Motor neuron (in vitro differentiated cells): ENCODE measurements around the gene RNU1-4. TPM values are rescaled to one million over a fixed set of nuclear protein-coding genes. Genes with fewer than 3 reads are reported as not detected.
"Not testable (repeated sequence)": the region's sequence is repeated elsewhere in the genome, so short reads cannot be mapped to it uniquely, and the experiment has no call there.

ENCODE experiments used
- ATAC-seq, 8 experiments: fragments of 200-7000 bp; cut with Tn5 transposase; replicated peaks in 6 of 8; 2 replicates each; pipeline ENCODE4 v1.8.0; 2021; ENCODE audit warnings: mild to moderate bottlenecking in 8 of 8, moderate library complexity in 8 of 8
- H3K27ac ChIP-seq, 2 donors: fragments of 250-450 bp; sonication (Bioruptor Pico); 2 replicates each; pipeline ENCODE4 v1.9.0; 2021; ENCODE audit warnings: antibody characterized with exemption in 2 of 2, mild to moderate bottlenecking in 2 of 2, moderate library complexity in 1 of 2
- H3K4me1 ChIP-seq, 2 donors: fragments of 250-450 bp; sonication (Bioruptor Pico); replicated peaks in 1 of 2; 2 replicates each; pipeline ENCODE4 v1.6.1; 2021; ENCODE audit warnings: antibody characterized with exemption in 2 of 2, mild to moderate bottlenecking in 2 of 2, moderate library complexity in 1 of 2
- H3K4me3 ChIP-seq, 5 donors: fragments of 250-450 bp; sonication (Bioruptor Pico); 2 replicates each; pipeline ENCODE4 v1.9.0; 2021; ENCODE audit warnings: antibody characterized with exemption in 5 of 5, mild to moderate bottlenecking in 5 of 5, moderate library complexity in 4 of 5
- WGBS, 10 experiments: fragments of 450-650 bp; shearing (Covaris generic); methylation state at CpG; one replicate each; pipeline ENCODE4 v1.0.0; 2022; 5-methylcytosine and 5-hydroxymethylcytosine counted together
- in situ Hi-C, 9 experiments: fragments of 400-800 bp; cut with MboI; loops; one replicate each; pipeline ENCODE4 v1.15.0; 2021; ENCODE audit warnings: low sequenced_read_pairs in 9 of 9, low pct_unique_long_range_greater_than_20kb in 2 of 9; ENCODE audit not compliant: unreplicated experiment in 9 of 9
- total RNA-seq, 8 experiments: library from RNA; unstranded; fragments of 300-600 nt; gene quantifications; 2 replicates each; pipeline versions ENCODE4 v1.2.3 to v1.2.4, GENCODE V29; 2022

The RNU1-4 gene
- total RNA-seq, 8 experiments from 2014 or later = 10,501 to 35,099 (median 17,750) TPM

DNA sequence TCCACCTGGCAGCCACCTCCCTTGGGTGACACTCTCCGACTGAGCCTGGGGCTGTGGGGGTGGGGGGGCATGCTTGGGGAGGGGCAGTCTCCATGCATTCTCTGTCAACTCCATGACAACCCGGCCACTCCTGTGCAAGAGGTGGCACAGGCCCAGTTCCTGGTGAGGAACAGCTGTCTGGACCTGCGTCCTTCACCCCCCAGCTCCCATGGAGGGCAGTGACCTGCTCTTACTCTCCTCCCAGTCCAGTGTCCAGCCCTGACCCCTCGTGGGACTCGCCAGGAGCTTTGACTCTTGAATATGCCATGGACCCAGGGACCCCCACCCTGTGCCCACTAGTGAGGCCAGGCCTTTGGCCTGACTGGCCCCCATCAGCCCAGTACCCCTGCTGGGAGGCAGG lies 38.0 kb upstream of the RNU1-4 start:
- H3K4me3 ChIP-seq, H3K27ac ChIP-seq, H3K4me1 ChIP-seq, in situ Hi-C loops, ATAC-seq: not testable (repeated sequence)
- no CpG with 5 or more reads among the region's 5 CpGs for WGBS, 10 experiments

DNA sequence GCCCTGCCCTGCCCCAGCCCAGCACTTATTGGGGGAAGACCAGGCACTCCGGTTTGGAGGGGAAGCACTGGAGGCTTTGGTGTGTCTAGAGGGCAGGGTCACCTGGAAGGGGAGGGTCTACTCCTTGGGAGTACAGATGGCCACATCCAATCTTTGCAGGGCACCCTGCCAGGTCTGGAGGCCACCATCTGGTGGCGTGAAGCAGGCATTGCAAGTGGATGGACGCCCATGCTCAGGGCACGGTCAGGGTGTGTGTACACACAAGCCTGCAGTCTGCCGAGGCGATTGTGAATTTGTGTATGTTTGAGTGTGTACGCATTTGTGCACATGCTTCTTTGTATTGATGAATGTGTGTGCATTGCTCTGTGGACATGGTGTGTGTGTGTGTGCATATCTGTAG lies 37.2 kb upstream of the RNU1-4 start:
- H3K4me1 ChIP-seq, H3K27ac ChIP-seq, in situ Hi-C loops, H3K4me3 ChIP-seq: not testable (repeated sequence)
- peak; percentile 20 to 76 (median 60) for ATAC-seq
- WGBS, 10 experiments = no CpG with 5 or more reads among the region's 7 CpGs

DNA sequence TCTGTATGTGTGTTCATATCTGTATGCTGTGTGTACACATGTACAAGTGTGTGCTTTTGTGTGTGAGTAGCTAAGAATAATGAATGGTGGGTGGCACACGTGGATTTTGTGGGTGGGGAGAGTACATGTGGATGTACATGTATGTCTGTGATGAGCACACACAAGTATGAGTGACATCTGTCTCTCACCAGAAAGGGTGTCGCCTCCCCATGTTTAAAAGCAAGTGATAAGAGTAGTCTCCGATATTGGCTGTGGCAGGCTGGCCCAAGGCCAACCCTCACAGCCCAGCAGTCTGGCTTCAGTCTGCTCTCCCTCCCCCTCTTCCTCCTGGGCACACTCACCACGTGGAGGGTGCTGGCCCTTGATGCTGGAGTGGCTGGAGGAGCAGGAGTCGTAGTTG lies 36.7 kb upstream of the RNU1-4 start:
- H3K4me3 ChIP-seq, H3K4me1 ChIP-seq, in situ Hi-C loops, H3K27ac ChIP-seq: not testable (repeated sequence)
- 60% methylated on average over 1 of the region's 5 CpGs; no CpG with 5 or more reads in 9 of the 10 experiments for WGBS, 10 experiments
- ATAC-seq = peak in 2 of 8 experiments; percentile 4 to 24

DNA sequence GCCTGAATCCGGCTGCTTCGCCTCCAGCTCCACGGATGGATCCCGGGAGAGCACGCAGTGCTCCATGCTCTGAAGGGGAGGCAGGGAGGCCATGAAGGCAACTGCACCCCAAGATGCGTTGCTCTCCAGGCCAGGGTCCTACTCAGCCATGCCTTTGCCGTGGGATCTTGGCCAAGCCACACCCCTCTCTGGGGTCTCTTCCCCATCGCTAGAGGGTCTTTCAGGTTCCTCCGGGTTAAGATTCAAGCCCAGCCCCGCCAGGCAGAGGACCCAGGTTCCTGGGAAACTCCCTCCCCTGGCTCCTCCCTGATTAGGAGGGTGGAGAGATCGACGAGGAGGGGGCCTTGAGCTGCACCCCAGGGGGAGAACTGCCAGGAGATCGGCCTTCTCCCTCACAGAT lies 36.2 kb upstream of the RNU1-4 start:
- H3K4me3 ChIP-seq, ATAC-seq, H3K27ac ChIP-seq, H3K4me1 ChIP-seq, in situ Hi-C loops: not testable (repeated sequence)
- no CpG with 5 or more reads among the region's 13 CpGs for WGBS, 10 experiments

DNA sequence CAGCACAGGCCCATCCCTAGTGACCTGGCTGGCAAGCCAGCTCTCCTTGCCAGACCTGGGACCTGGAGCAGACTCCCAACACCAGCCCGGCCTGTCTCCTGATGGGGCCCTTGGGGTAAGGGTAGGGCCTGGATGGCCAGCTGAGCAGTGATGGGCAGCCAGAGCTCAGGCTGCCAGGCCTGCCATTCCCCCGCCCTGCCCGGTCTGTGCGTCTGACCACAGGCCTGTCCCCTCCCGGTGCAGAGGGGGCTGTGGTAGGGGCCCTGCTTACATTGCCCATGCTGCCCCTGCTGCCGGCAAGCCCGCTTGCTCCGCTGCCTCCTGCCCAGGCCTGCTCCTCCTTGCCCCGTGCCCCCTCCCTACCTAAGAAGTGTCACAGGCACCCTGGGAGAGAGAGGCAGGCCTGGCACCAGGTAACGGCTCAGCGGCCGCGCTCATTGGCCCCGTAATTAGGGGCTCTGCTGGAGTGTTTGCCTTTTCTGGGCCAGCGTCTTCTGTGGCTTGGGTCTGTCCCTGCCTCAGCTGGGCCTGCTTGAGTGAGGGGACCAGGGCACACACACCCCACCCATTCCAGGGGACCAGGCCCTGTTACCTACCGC lies 35.7 kb upstream of the RNU1-4 start:
- in situ Hi-C loops, H3K4me3 ChIP-seq, H3K27ac ChIP-seq, H3K4me1 ChIP-seq, ATAC-seq: not testable (repeated sequence)
- 100% methylated on average over 1 of the region's 16 CpGs; no CpG with 5 or more reads in 9 of the 10 experiments for WGBS, 10 experiments

DNA sequence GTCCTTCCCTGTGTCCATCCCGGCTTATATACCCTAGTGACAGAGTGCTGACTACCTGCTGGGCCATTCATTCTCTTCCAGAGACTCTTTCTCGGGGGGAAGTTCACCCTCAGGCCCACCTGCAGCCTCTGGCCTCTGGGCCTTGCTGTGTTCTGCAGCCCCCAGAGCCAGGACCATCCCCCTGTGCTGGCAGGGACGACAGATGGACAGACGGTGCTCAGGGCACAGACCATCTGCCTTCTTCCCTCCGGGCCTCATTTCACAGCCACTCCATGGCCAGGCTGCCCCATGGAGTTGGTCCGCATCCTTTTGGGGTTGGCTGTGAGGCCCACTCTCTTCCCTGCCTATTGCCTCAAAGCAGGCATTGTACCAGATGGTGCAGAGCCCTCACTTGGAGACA lies 34.0 kb upstream of the RNU1-4 start:
- in situ Hi-C loops, H3K4me3 ChIP-seq, H3K4me1 ChIP-seq, ATAC-seq, H3K27ac ChIP-seq: not testable (repeated sequence)
- WGBS, 10 experiments = 100% methylated on average over 1 of the region's 6 CpGs; no CpG with 5 or more reads in 9 of the 10 experiments

DNA sequence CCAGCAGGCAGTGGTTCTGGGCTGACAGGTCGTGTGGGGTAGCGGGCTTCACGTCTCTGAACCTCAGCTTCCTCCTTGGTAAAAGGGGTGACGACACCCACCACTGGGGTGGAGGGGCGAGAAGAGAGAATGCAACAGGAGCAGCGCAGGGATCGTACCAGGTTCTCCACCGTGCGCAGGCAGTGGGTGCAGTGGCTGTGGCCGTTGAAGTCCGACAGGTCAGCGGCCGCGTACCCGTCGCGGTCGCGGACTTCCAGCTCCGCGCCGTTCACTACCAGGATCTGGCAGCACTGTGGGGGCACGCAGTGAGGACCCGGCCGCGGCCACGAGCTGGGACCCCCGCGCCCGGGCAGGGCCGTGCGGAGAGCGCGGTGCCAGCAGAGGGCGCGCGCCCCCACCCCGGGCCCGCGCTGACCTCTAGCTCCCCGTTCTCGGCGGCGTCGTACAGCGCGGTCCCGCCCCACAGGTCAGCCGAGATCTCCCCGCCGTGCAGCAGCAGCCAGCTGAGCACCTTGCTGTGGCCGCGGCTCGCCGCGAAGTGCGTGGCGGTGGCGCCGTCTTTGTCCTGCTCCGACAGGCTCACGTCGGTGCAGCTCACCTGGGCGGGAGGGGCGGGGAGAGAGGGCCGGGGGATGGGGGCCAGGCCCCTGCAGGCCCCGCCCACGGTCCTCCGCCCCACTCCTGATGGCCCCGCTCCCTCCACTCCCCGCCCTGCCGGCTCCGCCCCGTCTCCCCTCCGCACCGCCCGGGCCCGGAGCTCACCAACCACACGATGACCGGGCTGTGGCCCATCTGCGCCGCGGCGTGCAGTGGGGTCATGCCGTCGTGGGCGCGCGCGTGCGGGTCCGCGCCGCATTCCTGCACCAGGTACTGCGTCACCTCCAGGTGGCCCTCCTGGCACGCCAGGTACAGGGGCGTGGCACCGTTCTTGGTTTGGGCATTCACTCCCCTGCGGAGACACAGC lies 32.9 kb upstream of the RNU1-4 start:
- Histone ChIP-seq H3K4me1 (peaks cover 2 to 11% of the 10 kb centered on the region in 2 donors), H3K4me3 (peak overlapping the region in 2 of 5 donors; percentile 20 to 30)
- peak; percentile 11 to 74 (median 56) for ATAC-seq
- in situ Hi-C loops, H3K27ac ChIP-seq: not testable (repeated sequence)
- WGBS, 10 experiments = no CpG with 5 or more reads among the region's 99 CpGs

DNA sequence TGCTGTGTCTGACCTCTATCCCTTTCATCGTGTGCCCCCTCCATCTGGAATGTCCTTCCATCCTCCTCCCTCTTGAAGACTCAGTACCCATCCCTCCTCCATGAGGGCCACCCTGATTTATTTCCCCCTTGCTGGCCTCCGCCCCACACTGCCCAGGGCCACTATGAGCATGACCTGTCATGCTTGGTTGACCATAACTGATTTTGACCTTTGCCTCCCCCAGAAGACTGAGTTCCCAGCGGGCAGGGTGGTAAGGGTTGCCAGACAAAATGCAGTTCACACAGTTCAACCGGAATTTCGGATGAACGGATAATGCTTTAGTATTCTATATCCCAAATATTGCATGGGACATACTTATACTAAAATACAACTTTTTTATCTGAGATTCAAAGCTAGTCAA lies 31.6 kb upstream of the RNU1-4 start:
- ATAC-seq, in situ Hi-C loops, H3K27ac ChIP-seq, H3K4me3 ChIP-seq: not testable (repeated sequence)
- H3K4me1 ChIP-seq = peaks cover 6 to 18% of the 10 kb centered on the region in 2 donors
- WGBS, 10 experiments = no CpG with 5 or more reads among the region's 6 CpGs

DNA sequence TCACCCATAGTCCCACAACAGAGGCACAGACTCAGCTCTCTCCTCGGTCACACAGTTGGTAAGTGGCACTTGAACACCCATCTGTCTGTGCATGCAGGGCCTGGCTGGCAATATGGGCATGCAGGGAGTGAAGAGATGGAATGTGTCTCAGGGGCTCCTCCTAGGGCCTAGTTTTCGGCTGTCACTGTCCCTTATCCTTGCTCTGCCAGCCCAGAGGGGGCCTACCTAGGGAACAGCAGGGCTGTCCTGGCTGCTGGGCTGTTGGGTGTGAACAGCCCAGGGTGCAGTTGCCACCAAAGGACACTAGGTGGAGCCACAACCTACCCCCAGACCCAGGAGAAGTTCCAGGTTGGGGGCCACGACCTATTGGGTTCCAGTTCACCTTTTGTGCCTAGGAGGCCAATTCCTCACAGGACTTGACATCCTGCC lies 30.6 kb upstream of the RNU1-4 start:
- H3K4me3 ChIP-seq, in situ Hi-C loops, H3K27ac ChIP-seq: not testable (repeated sequence)
- WGBS, 10 experiments = no CpG with 5 or more reads among the region's 3 CpGs
- H3K4me1 ChIP-seq = peaks cover 6 to 18% of the 10 kb centered on the region in 2 donors
- ATAC-seq = peak; percentile 35 to 74 (median 57)

DNA sequence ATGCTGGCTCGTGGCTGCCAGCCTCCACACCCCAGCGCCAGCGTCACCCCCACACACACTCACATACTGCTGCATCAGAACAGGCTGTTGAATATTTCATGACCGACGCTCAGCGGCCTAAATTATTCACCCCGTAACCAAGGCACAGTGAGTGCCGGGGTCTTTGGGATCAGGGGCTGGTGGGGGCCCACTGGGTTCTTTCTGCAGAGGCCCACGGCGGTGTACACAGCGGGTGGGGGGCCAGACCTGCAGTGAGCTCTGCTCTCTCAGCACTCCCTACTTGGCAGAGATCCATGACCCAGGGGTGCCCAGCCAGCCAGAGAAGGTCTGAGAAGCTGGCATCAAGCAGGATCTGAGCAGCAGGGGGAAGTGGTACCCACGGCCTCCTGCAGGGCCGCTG lies 29.7 kb upstream of the RNU1-4 start:
- H3K27ac ChIP-seq, in situ Hi-C loops, H3K4me3 ChIP-seq: not testable (repeated sequence)
- no CpG with 5 or more reads among the region's 13 CpGs for WGBS, 10 experiments
- peaks cover 6 to 18% of the 10 kb centered on the region in 2 donors for H3K4me1 ChIP-seq
- peak in 6 of 8 experiments; percentile 2 to 60 (median 30) for ATAC-seq

DNA sequence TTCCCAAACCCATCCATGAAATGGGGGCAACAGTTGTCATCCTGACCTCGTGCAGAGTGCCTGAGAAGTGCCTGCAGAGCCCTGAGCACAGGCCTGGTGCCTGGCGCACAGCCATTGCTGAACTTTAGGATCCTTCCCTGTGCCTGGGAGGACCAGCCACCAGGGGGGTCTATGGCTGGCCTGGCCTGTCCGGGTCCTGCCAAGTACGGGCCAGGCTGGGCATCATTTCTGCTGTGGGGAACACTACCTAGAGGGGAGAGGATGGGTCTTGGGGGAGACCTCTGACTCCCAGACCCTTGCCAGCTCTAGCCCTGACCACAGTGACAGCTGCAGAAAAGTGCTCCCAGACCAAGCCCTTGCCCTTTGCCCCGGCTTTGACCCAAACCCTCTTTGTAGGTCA lies 28.2 kb upstream of the RNU1-4 start:
- in situ Hi-C loops, H3K27ac ChIP-seq, H3K4me3 ChIP-seq: not testable (repeated sequence)
- H3K4me1 ChIP-seq = peaks cover 6 to 18% of the 10 kb centered on the region in 2 donors
- no CpG with 5 or more reads among the region's 5 CpGs for WGBS, 10 experiments
- ATAC-seq = peak in 3 of 8 experiments; percentile 2 to 15 (median 12)

DNA sequence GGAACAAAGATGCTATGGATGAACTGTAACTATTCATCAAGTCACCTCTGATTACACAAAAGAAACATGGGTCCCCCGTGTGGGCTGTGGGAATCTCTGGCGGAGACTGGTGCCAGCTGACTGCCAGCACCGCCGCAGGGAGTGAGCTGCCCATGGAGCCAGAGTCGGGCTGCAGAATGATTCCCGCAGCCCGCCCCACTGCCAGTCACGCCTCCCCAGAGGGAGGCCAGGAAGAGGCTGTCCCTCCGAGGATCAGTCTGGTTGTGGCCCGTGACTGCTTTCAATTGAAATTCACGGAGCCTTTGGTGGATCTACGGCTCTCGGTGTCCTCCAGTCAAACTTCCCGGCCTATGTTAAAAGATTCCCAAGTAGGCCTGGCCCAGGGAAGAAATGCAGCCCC lies 27.7 kb upstream of the RNU1-4 start:
- H3K4me3 ChIP-seq, H3K27ac ChIP-seq, in situ Hi-C loops: not testable (repeated sequence)
- ATAC-seq = peak in 6 of 8 experiments; percentile 10 to 60 (median 51)
- H3K4me1 ChIP-seq = peaks cover 8 to 23% of the 10 kb centered on the region in 2 donors
- no CpG with 5 or more reads among the region's 14 CpGs for WGBS, 10 experiments

DNA sequence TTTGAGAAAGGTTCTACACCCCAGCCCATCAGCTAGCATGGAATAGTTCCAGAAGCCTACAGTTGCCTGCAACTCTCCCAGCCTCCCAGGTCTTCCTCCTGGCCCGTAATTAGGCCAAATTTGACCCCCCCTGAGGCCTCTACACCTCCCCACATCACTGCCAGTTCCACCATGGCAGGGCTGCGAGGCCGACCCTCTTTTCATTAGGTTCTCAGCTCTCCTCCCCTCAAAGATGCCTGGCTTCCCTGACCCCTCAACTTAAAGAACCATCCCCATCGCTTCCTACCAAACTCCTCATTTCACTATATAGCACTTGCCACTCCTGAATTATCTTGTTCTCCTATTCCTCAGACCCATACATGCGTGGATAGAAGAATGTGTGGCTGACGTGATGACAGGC lies 27.3 kb upstream of the RNU1-4 start:
- in situ Hi-C loops, H3K27ac ChIP-seq, H3K4me3 ChIP-seq, ATAC-seq: not testable (repeated sequence)
- peaks cover 8 to 20% of the 10 kb centered on the region in 2 donors for H3K4me1 ChIP-seq
- 73 to 100% (median 80%) methylated on average over 1 to 3 of the region's 6 CpGs; no CpG with 5 or more reads in 7 of the 10 experiments for WGBS, 10 experiments
